HUES6 (cell line): ENCODE results near the gene FDX2.
A peak's percentile ranks its signal among the peaks of the same experiment; 100 is the strongest.

Source experiments
- H3K27ac ChIP-seq: 2 replicates; pipeline ENCODE4 v1.7.0; 2013; ENCODE audit warnings: low read depth, mild to moderate bottlenecking, low read length, inconsistent platforms
- H3K27me3 ChIP-seq: 2 replicates; pipeline ENCODE4 v1.6.1; 2013; ENCODE audit warnings: low read length; ENCODE audit not compliant: control insufficient read depth, insufficient read depth
- H3K36me3 ChIP-seq: 2 replicates; pipeline ENCODE4 v1.6.1; 2013; ENCODE audit warnings: low read length; ENCODE audit not compliant: control insufficient read depth, insufficient read depth
- H3K4me1 ChIP-seq: 2 replicates; pipeline ENCODE4 v1.6.1; 2013; ENCODE audit warnings: low read length; ENCODE audit not compliant: control insufficient read depth, insufficient read depth
- H3K4me3 ChIP-seq: 2 replicates; pipeline ENCODE4 v1.5.1; 2013; ENCODE audit warnings: low read depth, low read length
- H3K9ac ChIP-seq: one replicate; pipeline ENCODE4 v1.6.1; 2013; ENCODE audit warnings: mild to moderate bottlenecking, low read length
- H3K9me3 ChIP-seq: 2 replicates; pipeline ENCODE4 v1.6.1; 2013; ENCODE audit warnings: low read depth, low read length; ENCODE audit not compliant: control insufficient read depth, insufficient read depth

FDX2 gene

DNA sequence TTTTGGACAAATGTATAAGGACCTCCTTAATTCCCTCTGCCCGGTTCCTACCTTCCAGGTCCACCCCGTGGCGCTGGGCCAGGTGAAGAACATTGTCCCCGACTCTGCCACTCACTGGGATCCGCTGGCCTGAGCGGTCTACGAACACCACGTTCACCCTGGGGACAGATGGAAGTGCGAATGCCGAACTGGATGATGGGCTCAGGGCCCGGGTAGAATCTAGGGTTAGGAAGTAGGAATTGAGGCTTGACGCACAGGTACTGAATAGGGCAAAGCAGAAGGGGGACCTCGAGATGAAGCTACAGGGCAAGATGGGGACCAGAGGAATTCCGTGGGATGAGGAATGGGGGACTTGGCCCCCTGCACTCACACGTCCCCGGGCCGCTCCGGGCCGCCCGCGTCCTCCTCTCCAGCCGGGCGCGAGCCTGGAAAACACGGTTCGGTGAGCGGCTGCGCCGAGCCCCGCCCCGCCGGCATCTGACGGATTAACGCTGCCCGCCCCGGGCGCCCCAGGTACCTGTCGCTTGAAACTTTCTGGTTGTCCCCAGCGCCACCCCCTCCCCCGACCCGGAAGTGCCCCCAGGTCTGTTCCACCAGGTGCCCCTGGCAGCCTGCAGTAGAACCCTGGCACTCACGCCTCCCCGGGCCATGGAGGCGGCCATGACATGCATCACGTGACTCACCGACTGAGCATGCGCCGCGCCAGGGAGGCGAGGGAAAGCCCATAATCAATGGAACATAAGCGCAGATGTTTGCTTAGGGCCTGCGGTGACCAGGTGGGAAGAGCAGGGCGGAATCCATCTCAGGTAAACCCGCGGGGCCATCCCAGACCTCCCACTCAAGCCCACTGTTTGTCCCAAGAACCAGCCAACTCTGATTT is at the start of gene FDX2:
FDX2 (minus strand) TSS at position 681 of the 880 bp plus-strand sequence; CDS start at position 662, 19 bp downstream.
- 0 out of 2 replicates have a peak, but pooled peaks cover 6% of the 10 kb centered on the region for H3K4me1 ChIP-seq

DNA sequence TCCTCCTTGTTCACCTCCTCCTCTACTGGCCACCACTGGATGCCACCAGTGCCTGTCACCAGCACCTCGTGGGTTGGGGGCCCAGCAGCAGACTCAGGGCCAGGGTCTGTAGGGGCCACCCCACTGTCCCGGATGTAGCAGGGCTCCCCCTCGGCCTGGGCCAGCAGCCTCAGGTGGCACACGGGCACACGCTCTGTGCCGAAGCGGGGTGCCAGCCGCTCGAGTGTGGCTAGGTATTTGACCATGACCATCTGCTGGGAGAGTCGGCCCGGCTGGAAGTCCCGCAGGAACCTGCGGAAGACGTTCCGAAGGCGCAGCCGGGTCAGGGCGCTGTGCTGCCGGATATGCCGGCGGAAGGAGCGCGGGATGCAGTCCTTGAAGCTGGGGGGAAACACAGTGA is 49.7 kb upstream of the FDX2 start:
- H3K36me3 ChIP-seq: peaks cover 61% of the 10 kb centered on the region
- no peak overlapping the region for H3K4me3 ChIP-seq
- no peak overlapping the region for H3K9ac ChIP-seq
- H3K27ac ChIP-seq: no peak overlapping the region
- no peaks in the 10 kb centered on the region for H3K27me3 ChIP-seq
- H3K9me3 ChIP-seq: no peaks in the 10 kb centered on the region
- no peaks in the 10 kb centered on the region for H3K4me1 ChIP-seq

More for the DNA sequence above, at the start of gene FDX2:
- Histone ChIP-seq H3K4me3 (peak within 1 kb of the TSS; percentile 80), H3K9ac (peak within 1 kb of the TSS; percentile 62), H3K36me3 (peaks cover 42% of the 10 kb centered on the region), H3K27me3 (no peaks in the 10 kb centered on the region), H3K9me3 (no peaks in the 10 kb centered on the region), H3K27ac (no peak within 1 kb of the TSS; the same call in 1 of the 2 replicates)

DNA sequence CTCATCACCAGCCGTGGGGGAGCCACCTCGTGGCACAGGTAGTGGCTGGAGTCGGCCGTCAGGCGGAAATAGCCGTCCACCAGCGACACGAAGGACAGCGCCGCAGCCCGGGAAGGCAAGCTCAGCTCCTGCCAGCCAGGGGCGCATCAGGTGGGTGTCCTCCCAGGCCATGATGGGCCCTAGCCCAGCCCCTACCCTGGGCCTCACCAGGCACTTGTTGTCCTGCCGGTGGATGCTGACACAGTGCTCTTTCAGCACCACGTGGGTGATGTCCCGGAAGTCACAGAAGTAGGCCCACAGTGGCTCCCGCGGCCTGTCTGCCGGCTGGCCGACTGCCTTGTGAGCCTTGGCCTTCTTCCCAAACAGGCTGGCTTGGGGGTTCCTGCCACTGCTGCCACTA is 48.8 kb upstream of the FDX2 start:
- Histone ChIP-seq H3K9ac (no peak overlapping the region), H3K9me3 (no peaks in the 10 kb centered on the region), H3K4me1 (no peaks in the 10 kb centered on the region), H3K4me3 (no peak overlapping the region), H3K36me3 (peaks cover 61% of the 10 kb centered on the region), H3K27ac (no peak overlapping the region), H3K27me3 (no peaks in the 10 kb centered on the region)

DNA sequence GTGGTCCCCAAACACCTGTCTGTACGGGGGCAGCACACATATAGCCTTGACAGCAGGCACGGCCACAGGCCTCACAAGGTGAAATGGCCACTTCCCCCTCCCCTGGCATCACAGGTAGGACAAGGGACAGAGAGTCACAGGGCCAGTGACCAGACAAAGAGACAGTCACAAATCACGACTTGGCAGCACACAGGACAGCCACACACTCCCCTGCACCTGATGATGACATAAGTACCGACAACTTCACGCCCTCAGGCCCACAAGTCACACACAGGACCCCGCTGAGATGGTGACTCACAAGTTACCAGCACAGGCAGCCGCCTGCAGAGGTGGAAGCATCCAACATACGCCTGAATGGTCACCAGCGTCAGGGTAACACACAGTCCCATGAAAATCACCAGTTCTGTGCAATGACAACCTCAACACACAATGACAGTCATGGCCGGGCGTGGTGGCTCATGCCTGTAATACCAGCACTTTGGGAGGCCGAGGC is 48.0 kb upstream of the FDX2 start:
- Histone ChIP-seq H3K27me3 (no peaks in the 10 kb centered on the region), H3K9ac (peak overlapping the region; percentile 6), H3K9me3 (no peaks in the 10 kb centered on the region), H3K4me1 (no peaks in the 10 kb centered on the region), H3K4me3 (no peak overlapping the region), H3K27ac (no peak overlapping the region), H3K36me3 (peaks cover 65% of the 10 kb centered on the region)

DNA sequence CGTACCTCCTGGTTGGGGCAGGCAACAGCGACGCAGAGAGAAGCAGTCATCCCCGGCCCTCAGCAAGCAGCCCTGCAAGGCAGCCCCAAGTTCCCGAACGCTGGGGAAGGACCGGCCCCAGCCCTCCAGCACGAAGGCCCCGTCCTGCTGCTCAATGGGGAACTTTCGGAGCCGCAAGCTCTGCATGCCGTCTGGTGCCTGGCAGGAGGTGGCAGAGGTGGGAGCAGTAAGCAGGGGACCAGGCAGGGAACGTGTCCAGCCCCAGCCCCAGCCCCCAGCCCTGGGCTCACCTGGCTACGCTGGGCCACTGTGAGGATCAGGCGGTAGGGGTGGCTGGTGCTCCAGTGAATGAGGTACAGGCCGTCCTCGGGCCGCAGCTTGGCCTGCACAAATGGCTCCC is 46.4 kb upstream of the FDX2 start:
- Histone ChIP-seq H3K4me3 (no peak overlapping the region), H3K9me3 (no peaks in the 10 kb centered on the region), H3K27ac (no peak overlapping the region), H3K27me3 (no peaks in the 10 kb centered on the region), H3K36me3 (peaks cover 61% of the 10 kb centered on the region), H3K9ac (no peak overlapping the region), H3K4me1 (no peaks in the 10 kb centered on the region)

DNA sequence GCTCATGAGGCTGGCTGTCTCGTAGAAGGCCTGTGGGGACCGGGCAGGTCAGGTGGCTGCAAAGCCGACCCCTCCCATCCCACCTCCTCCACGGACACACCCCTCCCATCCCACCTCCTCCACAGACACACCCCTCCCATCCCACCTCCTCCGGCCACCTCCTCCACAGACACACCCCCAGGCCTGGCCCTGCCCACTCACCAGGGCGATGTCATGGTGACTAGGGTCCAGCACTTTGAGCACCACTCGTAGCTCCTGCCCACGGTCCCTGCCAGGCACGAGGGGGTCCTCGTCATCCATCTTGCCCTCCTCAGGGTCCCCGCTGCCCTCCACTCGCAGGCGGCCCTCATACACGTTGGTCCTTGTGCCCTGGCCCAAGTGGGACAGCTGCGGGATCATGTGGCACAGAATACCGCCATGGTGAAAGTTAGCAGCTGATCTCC is 45.8 kb upstream of the FDX2 start:
- Histone ChIP-seq H3K4me1 (no peaks in the 10 kb centered on the region), H3K36me3 (peaks cover 60% of the 10 kb centered on the region), H3K9me3 (no peaks in the 10 kb centered on the region), H3K27me3 (no peaks in the 10 kb centered on the region), H3K9ac (no peak overlapping the region), H3K27ac (no peak overlapping the region), H3K4me3 (no peak overlapping the region)

DNA sequence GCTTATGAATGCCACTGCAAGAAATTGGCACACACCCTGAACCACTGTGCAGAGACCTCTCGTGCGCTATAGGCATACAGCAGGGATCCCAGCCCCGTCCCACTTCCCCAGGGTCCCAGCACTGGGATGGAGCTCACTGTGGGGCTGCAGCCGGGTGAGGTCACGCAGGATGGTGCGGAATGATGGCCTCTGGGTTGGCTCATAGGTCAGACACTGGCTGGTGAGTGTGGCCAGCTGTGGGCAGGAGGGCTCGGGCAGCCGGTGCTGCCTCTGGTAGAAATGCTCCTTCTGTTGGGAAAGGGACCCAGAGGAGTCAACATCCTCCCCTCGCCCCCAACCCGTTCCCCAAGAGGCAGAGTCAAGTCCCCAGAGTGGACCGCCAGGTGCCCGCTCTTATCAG is 40.6 kb upstream of the FDX2 start:
- H3K27ac ChIP-seq: no peak overlapping the region
- H3K4me3 ChIP-seq: no peak overlapping the region
- no peak overlapping the region for H3K9ac ChIP-seq
- no peaks in the 10 kb centered on the region for H3K27me3 ChIP-seq
- no peaks in the 10 kb centered on the region for H3K9me3 ChIP-seq
- H3K4me1 ChIP-seq: peaks cover 3% of the 10 kb centered on the region
- peaks cover 21% of the 10 kb centered on the region for H3K36me3 ChIP-seq

DNA sequence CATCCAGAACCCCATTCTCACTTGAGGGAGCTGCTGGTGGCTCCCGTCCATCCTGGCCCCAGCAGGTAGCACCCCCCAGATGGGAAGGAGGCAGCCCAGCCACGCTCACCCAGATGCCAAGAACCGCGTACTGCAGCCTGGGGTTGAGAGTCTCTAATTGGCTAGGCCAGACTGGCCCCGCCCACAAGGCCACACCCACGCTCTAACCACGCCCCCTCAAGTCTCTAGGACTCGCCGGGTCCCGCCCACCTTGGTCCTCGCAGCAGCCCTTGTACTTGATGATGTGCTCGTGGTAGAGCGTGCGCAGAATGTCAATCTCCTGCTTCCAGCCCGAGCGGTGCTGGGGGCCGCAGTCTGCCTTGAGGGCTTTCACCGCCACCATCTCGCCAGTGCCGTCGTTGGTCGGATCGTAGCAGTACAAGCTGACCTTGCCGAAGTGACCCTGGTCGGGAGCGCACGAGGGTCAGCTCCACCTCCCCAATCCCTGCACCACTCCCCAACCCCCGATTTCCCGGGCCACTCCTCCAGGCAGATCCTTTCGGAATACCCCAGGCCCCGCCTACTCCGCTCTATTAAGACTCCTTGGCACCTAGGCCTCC is 38.1 kb upstream of the FDX2 start:
- H3K9ac ChIP-seq: no peak overlapping the region
- peaks cover 3% of the 10 kb centered on the region for H3K4me1 ChIP-seq
- H3K9me3 ChIP-seq: no peaks in the 10 kb centered on the region
- peak overlapping the region; percentile 65 for H3K4me3 ChIP-seq
- H3K36me3 ChIP-seq: peaks cover 21% of the 10 kb centered on the region
- no peak overlapping the region for H3K27ac ChIP-seq
- H3K27me3 ChIP-seq: no peaks in the 10 kb centered on the region

DNA sequence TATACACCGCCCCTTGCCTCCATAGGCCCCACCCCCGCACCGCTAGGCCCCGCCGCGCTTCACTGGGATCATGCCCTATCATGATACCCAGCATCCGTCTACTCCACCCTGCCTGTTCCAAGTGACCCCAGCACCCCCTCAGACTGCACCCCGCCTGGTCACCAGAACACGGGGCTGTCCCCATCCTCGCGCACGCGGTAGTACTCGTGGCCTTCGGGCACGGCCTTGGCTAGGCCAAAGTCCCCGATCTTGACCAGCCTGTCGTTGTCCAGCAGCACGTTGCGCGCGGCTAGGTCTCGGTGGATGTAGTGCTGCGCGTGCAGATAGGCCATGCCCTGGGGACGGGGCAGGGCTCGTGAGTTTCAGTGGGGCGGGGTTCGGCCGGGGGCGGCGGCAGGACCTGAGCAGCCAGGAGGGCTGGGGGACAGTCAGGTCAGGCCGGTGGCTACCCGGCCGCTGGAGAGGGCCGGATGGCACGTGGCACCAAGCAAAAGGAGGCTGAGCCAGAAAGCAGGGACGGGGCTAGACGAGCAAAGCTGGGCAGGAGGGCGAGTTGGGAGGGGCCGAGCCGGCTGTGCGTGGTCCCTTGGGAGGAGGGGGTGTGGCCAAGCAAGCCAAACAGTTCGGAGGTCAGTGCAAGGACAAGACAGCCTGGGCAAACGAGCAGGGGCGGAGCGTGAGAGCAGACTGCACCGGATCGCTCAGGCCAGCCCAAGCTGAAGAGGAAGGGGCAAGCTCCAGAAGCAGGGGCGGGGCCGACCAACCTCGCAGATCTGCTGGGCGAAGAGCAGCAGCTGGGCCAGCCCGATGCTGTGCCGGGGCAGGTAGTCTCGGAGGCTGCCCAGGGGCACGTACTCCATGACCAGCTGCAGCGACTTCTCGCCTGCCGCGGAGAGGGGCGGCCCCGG is 37.2 kb upstream of the FDX2 start:
- Histone ChIP-seq H3K9me3 (no peaks in the 10 kb centered on the region), H3K27ac (peak overlapping the region; percentile 58), H3K4me3 (peak overlapping the region; percentile 65), H3K4me1 (peaks cover 3% of the 10 kb centered on the region), H3K36me3 (peaks cover 17% of the 10 kb centered on the region), H3K27me3 (no peaks in the 10 kb centered on the region), H3K9ac (peak overlapping the region; percentile 68)

DNA sequence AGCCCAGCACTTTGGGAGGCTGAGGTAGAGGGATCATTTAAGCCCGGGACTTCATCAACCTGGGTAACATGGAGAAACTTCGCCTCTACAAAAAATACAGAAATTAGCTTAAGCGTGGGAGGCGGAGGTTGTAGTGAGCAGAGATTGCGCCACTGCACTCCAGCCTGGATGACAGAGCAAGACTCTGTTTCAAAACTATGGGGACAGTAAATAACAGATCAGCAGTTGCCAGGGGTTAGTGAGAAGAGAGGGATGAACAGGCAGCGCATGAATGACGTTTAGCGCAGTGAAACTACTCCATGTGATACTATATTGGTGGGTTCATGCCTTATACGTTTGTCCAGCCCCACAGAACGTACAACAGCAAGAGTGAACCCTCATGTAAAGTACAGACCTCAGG is 30.7 kb upstream of the FDX2 start:
- H3K27ac ChIP-seq: no peak overlapping the region
- H3K4me3 ChIP-seq: no peak overlapping the region
- H3K36me3 ChIP-seq: peaks cover 10% of the 10 kb centered on the region
- no peaks in the 10 kb centered on the region for H3K9me3 ChIP-seq
- no peaks in the 10 kb centered on the region for H3K4me1 ChIP-seq
- H3K9ac ChIP-seq: no peak overlapping the region
- no peaks in the 10 kb centered on the region for H3K27me3 ChIP-seq
